D721Med (cell line): ENCODE results near the gene SOX13.

Source experiments
- DNase-seq: peaks from one replicate; pipeline ENCODE4 v3.0.0; 2011; ENCODE audit warnings: low spot score; ENCODE audit not compliant: insufficient read length
- FAIRE-seq: peaks from 2 replicates; lab custom pipeline; 2011; peaks lifted over from hg19 to GRCh38; lab: Jason Lieb, UNC
- CTCF ChIP-seq: IDR thresholded peaks from 2 replicates; pipeline ENCODE4 v1.5.1; 2012; ENCODE audit warnings: mild to moderate bottlenecking, control low read depth; ENCODE audit not compliant: insufficient read depth; ENCODE audit errors: missing control alignments

The SOX13 gene

GRCh38 chr1:204102029-204102611, 29.2 kb downstream of the SOX13 start:
- TF ChIP-seq CTCF = no peak
- FAIRE-seq (no peak), DNase-seq (no peak)

- no peak for FAIRE-seq
- TF ChIP-seq CTCF = no peak
- no peak for DNase-seq
Observed at GRCh38 chr1:204102739-204103430, 30.0 kb downstream of the SOX13 start.

GRCh38 chr1:204103431-204103741, 30.5 kb downstream of the SOX13 start:
- TF ChIP-seq CTCF = no peak
- DNase-seq (no peak), FAIRE-seq (no peak)

GRCh38 chr1:204104331-204105130, 31.6 kb downstream of the SOX13 start:
- no peak for TF ChIP-seq CTCF
- DNase-seq (no peak), FAIRE-seq (no peak)

GRCh38 chr1:204105131-204105515, 32.2 kb downstream of the SOX13 start:
- DNase-seq (no peak), FAIRE-seq (no peak)
- TF ChIP-seq CTCF = no peak

GRCh38 chr1:204106825-204107224, 33.9 kb downstream of the SOX13 start:
- no peak for DNase-seq
- TF ChIP-seq CTCF = no peak
- no peak for FAIRE-seq
